ENCODE data around the gene MLIP.

GRCh38 chr6:54179152-54179551 is 67.9 kb downstream of the MLIP start:
- TF ChIP-seq POLR2A (IDR thresholded peaks at IDR 0.05) (no peak), CTCF (IDR thresholded peaks at IDR 0.05 in 8 of 11, conservative IDR thresholded peaks at IDR 0.05 in 3 of 11) (no peak)

Data from spleen (tissue), 7 donors.